Measurements from ENCODE around the gene ASTN1.

Gene ASTN1

GRCh38 chr1:176809292-176809691, 355.2 kb downstream of the ASTN1 start:
- DNase-seq (ENCODE audit: extremely low spot score): no peak
- CTCF ChIA-PET: no interaction called here
- POLR2A ChIA-PET: no interaction called here
- no peak for TF ChIP-seq L3MBTL2 (conservative IDR thresholded peaks at IDR 0.05)
- TF ChIP-seq PKNOX1 (IDR thresholded peaks at IDR 0.05): no peak
- TF ChIP-seq SUZ12 (IDR thresholded peaks at IDR 0.05): no peak
- TF ChIP-seq SP1 (IDR thresholded peaks at IDR 0.05): no peak
- no peak for TF ChIP-seq NFRKB (IDR thresholded peaks at IDR 0.05)
- TF ChIP-seq LEF1 (IDR thresholded peaks at IDR 0.05; ENCODE audit: borderline replicate concordance): no peak
- no peak for TF ChIP-seq FOXM1 (IDR thresholded peaks at IDR 0.05; ENCODE audit: borderline replicate concordance)
- TF ChIP-seq BHLHE40 (IDR thresholded peaks at IDR 0.05; ENCODE audit: borderline replicate concordance): no peak
- TF ChIP-seq ELF4 (IDR thresholded peaks at IDR 0.05): no peak
- TF ChIP-seq FOXK2 (IDR thresholded peaks at IDR 0.05): no peak
- TF ChIP-seq HDGF (IDR thresholded peaks at IDR 0.05; ENCODE audit: borderline replicate concordance): no peak
- no peak for TF ChIP-seq CTBP1 (IDR thresholded peaks at IDR 0.05; ENCODE audit: borderline replicate concordance)
- no peak for TF ChIP-seq ARNT (IDR thresholded peaks at IDR 0.05)
- no peak for TF ChIP-seq TARDBP (IDR thresholded peaks at IDR 0.05)
- TF ChIP-seq FOXA1 (IDR thresholded peaks at IDR 0.05): no peak
- TF ChIP-seq ZNF384 (IDR thresholded peaks at IDR 0.05): no peak

Data from HEK293T (cell line).